ENCODE measurements around the gene CYTH4.

The CYTH4 gene

DNA sequence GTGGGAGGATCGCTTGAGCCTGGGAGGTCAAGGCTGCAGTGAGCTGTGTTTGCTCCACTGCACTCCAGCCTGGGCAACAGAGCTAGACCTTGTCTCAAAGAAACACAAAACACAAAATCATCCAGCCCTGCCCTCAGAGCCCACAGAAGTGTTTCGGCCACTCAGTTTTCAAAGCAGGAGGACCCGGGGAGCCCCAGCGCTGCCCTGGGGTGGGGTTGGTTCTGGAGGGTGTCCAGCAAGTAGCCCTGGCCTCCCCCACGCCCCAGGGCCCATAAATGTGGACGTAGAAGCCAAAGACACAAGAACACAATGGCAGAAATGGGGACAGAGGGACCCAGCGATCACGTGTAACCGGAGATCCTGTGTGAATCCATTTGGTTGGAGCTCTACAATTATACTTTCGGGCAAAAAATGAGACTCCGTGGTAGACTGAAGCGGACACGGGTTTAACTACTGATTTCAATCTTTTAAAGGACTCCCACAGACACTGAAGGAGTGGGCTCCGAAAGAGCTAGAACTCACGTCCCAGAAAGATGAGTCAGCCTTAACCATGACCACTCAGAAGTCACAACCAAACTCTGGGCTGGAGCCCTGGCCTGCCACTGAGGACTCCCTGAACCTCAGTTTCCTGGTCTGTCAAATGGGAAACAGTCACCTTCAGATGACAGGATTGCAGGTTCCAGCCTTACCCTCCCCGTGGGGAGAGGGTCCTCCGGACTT is 9.0 kb upstream of the CYTH4 start:
- no peak for DNase-seq

DNA sequence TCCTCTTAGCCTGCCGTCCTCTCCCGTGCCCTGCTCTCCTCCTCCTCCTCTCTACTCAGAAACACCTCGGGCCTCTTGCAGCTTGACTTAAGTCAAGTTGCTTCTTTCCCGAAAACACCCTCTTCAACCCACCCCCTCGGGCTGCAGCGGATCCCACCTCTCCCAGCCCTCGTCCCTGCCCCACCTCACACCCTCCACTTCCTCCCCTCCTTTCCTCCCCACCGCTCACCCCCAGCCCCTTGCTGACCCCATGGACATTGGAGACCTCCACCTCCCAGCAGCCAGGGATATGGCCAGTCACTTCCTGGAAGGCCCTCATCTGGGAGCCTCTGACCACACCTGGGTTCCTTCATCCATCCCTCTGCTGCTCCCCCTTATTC is 8.5 kb upstream of the CYTH4 start:
- no peak for DNase-seq

DNA sequence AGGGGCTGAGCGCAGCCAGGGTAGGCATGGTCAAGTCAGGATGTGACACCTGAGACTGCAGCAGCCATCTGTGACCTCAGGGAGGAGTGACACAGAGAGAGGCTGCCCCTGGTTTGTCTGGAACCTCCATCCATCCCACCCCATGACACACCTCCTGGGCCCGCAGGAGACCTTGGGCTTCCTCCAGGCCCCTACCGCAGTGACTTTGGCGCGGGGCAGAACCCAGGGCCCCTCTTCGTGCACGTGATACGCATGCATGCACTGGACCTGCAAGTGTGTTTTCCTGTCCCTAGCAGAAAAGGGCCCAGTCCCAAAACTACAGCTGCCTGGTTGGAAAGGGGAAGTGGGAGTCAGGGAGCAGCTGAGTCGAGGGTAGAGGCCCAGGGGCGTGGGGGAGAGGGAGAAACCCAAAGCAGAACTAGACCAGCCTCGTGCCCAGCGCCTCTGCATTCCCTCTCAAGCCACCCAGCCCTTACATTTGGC is 7.9 kb upstream of the CYTH4 start:
- no peak for DNase-seq

DNA sequence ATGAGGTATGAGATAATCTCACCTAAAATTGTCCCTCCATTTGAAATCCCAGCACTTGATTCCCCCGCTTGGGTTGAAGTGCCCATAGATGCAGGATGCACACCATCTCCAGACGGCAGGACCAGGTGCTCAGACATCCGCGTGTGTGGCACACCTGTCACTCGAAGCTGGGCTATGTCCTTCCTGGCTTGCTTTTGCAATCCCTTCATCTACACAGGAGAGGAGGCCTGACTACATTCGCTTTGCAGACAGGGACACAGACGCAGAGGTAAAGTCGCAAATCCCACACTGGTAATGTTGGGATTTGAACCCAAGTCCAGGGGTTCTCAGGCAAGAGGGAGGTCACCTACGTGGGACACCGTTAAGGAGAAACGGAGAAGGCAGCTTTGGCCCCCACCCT is 7.2 kb upstream of the CYTH4 start:
- DNase-seq, result no peak

DNA sequence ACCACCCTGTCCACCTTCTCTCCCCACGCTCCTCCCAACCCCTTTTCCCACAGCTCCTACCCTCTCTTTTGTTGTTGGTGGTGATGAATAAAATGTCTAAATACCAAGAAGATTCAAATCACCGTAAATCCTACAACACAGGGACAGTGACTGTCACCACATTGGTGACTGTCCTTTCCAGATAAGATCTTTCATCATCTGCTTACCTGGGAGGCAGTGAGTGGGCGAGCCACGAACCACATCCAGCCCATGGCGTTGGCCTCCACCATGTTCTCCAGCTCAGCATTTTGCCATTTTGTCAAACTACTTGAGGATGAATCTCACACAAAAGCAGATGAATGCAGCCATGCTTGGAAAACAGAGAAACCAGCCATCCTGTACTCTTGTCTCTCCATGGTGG is 6.7 kb upstream of the CYTH4 start:
- DNase-seq, result no peak

DNA sequence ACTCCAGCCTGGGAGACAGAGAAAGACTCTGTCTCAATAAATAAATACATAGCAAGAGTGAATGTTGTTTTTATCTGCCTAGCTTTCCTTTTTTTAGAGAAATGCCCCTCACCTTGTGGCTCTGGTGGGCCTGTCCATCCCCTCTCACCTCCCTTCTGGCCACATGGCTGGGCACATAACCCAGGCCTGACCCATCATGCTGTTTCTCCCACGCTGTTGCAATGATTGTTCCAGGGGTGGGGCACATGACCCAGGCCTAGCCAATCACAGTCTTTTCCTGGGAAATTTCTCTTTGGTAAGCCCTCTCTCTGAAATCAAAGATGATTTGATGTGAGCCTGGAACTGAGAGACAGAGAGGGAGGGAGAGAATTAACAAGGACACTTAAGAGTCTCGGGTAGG is 5.5 kb upstream of the CYTH4 start:
- no peak for DNase-seq

DNA sequence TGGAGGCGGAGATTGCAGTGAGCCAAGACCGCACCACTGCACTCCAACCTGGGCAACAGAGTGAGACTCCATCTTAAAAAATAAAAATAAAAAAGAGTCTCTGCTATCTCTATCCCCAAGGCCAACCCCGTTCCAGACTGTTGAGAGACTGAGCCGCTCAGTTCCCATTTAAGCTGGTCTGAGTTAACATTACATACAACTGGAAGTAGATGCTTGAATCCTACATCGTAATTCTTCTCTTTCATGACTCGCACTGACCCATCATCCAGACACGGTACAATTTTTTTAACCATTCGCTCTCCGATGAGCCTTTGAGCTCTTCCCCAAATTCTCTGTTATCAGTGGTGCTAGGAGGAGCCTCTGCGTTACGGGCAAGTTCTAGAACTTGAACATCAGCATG is 4.9 kb upstream of the CYTH4 start:
- DNase-seq, result no peak

DNA sequence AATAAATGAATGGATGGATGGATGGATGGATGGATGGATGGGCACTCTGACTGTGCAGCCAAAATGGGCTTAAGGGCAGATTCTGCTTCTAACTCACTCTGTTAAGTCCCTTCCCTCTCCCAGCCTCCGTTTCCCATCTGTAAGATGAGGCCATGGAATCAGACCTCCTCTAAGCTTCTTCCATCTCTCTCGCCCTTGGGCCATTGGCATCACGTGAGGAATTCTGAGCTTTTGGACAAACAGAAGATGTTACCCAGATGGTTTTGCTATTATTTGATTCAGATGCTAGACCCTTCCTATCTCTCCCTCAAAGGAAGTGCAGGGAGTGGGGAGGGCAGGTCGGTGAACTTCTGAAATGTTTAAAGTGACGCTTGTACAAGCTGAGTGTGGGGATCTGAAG is 4.0 kb upstream of the CYTH4 start:
- DNase-seq, result no peak

DNA sequence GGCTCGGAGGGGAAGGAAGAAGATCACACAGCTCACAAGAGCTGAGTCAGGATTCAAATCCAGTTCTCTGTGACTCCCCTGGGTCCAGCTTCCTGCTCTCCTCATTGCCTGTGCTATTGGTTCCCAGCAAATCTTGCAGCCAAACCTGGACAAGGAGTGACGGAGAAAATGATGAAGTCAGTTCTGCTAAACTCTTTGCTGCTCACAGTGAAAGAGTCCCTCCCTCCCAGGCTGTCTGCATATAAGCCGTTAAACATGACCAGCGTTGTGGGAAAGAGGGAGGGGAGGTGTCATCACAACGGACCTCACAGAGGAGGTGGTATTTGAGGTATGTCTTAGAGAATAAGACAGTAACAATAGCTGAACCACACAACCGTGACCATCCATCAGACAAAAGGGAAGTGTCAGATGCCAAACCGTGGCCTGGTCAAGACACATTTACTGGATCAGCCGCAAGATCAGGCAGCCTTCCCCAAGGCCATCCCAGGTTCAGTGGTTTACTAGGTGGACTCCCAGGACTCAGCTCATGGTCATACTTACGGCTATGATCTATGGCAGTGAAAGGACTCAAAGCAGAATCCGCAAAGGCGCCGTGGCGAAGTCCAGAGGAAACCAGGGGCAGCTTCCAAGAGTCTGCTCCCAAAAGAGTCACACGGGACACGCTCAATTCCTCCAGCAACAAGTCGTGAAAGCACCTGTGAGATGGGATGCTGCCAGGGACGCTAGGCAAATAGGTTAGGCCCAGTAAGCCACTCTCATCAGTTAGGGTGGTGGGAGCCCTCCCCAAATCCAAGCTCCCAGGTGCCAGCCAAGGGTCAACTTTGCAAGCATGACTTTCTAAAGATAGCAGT is 2.8 kb upstream of the CYTH4 start:
- no peak for DNase-seq

DNA sequence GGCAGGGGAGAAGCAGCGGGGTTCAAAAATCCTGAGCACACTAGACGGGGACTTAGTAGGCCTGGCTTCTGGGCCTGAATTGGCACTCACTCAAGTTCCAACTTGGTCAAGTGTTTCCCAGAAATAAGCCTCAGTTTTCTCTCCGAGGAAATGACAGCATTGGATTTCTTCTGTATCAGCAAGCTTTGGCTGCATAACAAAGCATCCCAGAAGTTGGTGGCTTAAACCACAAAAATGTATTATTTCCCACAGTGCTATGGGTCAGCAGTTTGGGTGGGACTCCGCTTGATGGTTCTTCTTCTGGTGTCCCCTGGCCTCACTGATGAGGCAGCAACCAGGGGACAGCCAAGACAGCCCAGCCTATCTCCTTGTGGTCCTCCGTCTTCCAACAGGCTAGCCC is 1.6 kb upstream of the CYTH4 start:
- DNase-seq, result no peak

DNA sequence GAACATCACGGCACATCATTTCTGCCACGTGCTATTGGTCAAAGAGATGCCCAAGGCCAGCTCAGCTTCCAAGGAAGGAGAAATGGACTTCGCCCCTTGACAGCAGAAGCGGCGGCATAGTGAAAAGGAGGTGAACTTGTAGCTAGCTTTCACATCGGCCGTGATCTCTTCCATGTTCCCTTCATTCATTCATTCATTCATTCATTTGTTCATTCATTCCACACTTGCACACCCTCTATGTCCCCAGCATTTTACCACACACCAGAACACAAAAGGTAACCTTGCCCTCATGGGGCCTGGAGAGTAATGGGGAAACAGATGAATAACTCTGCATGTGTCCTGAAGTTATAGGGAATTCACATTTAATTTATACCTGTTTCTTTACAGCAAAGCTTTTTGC is 1.1 kb upstream of the CYTH4 start:
- DNase-seq, result no peak

DNA sequence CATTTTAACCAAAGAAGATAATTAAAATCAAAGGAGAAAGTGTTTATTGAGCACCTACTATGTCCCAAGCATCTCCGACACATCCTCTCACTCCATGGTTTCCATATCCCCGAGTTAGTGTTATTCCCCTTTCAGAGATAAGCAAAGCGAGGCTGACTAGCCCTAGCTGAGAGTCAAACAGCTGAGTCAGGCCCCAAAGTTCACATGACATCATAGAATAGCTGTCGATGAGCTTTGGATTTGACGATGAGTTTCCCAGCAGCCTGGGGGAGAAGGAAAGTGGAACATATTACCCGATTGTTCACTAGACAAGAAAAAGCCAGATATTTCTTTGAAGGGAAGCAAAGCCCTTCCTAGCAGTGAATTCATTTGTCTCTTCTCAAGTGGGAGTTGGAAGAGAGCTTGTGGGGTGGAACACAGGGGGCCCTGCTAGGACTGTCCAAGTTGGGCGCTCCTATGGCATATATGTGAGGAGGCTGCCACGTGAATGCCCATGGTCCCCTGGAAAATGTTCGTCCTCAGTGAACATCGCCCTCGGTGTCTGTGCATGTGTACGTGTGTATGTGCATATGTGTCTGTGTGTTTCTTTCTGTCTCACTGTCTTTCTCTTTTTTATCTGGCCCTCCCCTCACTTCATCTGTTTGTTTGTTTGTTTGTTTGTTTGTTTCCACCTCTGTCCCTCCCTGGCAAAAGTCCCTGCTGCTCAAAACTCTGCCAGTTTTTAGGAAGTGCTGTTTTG is 493 bp upstream of the CYTH4 start:
- no peak for DNase-seq

DNA sequence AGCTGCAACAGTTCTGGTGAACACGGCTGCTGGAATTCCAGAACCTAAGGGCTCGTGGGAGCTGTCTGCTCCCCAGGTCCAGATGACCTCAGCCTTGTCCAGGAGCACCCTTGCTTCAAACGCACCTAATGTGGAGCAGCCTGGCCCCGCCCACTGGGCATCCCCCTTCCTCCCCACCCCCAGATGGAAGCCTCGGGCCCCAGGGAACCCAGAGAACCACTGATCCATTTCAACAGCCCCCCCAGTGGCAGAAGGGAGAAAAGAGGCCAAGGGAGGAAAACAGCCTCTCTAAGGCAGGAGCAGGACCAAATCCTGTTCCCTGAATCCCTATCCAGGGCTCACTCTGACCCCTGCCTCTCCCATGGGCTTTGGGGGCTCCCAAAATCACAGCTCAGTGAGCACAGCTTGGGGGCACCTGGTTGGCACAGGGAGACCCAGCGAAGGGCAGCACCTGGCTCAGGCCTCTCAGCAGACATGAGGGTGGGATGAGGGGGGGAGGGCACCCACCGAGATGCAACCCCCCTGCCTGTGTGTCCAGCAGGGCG is 1.2 kb downstream of the CYTH4 start:
- no peak for DNase-seq

DNA sequence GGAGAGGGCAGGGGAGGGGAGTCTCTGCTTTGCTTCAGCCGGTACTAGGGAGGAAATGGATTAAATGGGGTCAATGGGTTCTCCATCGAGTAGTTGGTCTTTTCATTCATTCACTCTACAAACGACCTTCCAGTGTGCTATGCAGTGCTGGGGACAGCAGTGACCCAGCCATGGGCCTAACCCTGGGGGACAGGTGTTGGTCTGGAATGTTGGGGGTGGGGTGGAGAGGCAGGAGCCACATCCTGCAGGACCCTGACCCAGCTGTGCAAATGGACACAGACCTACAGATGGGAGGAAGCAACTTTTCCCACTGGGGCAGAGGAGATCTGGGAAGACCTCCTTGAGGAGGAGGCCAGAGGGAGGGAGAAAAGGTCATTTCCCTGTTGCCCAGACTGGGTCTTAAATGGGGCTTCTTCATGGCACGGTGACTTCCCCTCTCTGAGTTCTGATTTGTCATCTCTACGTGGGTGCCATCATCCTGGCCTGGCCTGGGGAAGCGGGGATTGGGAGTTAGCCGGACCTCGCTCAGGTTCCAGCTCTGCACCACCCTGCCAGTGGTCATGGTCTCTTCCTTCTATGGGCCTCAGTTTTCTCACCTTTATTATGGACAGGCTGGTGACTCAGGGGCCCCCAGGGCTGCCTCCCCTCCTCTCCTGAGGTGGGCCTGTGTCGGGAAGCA is 2.0 kb downstream of the CYTH4 start:
- no peak for DNase-seq

DNA sequence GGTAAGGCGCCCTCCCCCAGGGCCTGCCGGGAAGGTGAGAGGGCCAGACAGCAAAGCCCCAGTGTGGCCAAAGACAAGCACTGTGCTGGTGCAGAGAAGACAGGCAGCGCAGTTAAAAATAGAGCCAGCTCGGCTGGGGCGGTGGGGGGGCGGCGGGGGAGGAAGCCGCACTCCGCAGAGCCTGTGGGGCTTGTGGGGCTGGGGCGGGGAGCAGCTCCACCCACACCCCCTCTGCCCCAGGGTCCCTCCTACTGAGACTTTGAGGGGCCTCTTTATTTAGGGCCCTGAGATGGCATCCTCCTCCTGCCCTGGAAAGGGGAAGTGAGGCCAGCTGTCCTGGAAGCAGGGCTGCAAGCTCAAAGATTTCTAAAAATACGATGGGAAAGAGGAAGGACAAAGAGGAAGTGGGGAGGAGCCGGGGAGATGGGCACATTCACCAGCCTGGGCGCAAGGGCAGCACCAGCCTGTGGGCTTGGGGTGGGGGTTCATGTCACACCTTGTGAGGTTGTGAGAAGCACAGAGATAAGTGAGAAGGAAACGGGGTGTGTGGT is 2.6 kb downstream of the CYTH4 start:
- DNase-seq, result no peak

DNA sequence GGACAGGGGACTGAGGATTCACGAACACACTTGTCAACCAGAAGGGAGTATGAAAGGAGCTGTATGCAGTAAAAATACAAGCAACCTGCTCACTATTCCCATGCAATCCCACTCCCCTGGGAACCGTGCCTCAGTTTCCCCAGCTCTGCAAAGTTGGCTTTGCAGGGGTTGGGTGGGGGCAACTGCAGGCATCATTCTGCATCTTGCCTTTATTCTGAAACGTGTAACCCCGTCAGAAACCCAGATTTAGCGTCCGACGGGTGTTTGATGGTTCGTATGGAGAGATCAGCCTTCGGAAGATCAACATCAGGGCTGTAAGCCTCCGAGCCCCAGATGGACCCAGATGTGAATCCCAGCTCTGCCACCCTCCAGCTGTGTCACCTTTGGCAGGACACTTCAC is 3.6 kb downstream of the CYTH4 start:
- no peak for DNase-seq

DNA sequence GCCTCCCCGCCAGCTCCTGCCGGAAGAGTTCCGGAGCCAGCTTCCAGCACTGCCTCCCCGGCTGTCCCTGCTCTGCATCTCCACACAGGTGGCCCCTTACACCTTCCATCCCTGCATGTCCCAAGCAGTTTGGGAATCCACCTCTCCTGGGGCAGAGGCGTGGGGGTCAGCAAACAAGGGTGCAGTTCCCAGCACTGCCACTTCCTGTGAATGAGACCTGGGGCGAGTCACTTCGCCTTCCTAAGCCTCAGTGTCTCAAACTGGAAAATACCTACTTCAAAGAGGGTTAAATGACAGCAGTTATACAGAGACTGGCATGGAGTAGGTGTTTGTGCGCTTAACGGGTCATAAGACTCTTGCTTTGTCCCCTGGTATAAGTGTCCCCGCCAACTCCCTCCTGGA is 5.2 kb downstream of the CYTH4 start:
- no peak for DNase-seq

DNA sequence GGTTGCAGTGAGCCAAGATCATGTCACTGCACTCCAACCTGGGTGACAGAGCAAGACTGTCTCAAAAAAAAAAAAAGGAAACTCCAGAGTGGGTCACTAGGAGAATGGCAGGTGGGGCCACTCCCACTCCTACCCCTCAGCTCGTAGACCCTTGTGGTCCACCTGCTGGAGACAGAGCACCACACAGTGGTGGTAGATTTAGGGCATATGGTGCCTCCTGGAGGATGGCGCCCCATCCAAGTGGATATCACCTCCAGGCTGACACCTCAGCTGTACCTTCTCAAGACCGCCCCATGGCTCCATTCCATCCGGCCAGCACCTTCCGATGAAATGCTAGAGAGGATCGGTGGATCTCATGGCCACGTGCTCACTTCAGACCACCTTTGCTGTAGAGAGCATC is 6.2 kb downstream of the CYTH4 start:
- no peak for DNase-seq

DNA sequence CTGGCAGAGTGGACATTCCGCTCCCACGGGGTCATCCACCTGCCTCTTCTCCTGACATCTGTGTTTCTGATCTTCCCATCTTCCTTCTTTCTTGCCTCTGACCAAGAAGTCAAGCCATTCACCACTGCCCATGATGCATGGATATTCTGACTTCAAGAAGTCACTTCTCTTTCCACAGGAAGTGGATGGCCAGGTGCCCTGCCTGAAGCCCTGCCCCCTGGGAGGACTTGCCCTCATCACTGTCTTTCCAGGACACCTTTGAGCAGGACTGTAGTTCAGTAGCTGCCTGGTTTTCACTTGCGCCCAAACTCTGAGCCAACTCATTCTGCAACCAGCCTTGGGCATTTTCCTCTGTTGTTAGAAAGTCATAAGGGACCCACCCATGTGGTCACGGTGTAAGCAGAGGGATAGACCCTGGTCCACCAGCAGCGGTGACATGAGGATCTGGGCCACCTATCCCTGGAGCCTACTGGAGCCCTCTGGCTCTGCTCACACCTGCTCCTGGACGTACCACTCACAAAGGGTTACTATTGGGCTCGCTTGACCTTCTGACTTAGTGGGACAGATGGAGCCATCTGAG is 6.9 kb downstream of the CYTH4 start:
- DNase-seq, result no peak

DNA sequence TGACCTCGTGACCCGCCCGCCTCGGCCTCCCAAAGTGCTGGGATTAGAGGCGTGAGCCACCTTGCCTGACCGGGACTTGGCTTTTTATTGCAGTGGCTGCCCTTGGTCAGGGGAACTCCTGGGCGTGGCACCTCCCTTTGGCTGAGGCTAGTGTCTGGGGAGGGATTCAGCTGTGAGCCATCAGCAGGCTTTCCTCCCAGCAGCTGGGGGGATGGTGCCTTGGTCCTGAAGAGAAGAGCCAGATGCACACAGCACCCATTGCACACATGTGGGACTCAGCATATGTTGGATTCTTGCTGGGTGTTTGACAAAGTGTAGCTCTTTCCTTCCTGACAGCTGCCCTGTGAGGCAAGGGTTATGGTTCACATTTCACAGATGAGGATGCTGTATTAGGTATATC is 8.4 kb downstream of the CYTH4 start:
- DNase-seq, result no peak

DNA sequence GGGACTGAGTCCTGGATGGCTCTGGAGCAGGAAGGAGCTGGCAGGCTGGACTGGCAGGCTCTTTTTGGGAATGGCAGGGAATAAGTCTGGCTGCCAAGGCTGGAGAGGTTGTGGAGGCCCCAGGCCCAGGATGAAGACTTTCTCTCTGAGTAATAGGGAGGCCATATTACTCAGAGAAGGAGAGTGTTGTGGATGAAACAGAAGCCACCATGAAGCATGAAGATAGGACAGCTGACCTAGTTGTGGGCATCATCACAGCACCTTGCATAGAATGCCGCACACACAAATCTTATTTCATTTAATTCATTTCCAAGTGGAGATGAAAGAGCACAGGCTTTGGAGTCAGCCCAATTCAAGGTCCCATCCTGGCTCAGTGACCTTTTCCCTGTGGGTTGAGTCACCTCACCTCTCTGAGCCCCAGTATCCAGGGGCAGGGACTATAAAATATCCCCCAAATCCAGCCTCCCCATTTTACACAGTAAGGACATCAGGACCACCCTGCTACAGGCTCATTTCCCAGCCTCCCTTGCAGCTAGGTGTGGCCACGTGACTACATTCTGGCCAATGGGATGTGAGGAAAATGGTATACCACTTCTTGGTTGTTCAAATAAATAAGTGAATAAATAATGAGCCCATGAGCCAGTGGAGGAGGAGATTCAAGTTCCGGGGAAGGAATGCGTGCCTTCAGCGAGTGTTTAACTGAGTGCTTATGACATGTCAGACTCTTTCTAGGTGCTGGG is 9.4 kb downstream of the CYTH4 start:
- no peak for DNase-seq

DNA sequence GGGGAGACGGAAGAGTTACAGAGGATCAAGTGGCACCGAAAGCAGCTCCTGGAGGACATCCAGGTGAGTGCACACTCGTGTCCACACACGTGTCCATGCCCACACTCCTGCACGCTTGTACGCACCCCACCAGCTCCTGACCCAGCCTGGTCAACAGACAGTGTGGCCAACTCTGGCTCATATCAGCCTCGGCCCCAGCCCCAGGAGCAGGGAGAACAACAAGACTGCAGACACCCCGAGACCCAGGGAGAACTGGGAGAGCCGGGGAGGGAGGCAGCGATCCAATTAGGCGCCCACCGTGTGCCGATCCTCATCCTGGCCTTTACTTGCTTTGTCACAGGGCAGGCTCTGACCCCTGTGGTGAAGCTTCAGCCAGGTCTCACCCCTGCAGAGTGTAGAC is 10.3 kb downstream of the CYTH4 start:
- DNase-seq, result no peak
